ENCODE data around the gene LRRK1.

LRRK1 gene

DNA sequence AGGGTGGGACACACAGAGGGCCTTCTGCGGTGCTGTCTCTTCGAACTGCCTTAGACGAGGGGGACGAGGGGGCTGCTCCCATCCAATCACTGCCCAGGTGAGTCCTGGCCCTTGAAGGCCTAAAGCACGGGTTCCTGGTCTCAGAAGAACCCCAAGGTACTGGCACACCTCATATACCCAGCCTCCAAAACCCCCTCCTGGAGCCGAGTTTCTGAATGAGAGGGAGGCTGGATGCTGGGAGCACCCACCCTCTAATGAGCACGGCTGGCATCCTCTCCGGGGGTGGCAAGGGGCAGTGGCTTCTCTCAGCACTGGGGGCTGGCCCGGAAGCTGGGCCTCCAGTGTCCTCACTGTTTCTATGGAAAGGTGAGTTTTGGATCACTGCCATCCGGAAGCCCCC is 165.6 kb downstream of the LRRK1 start:
- Histone ChIP-seq H3K36me3 (ENCODE audit: control insufficient read depth, insufficient read depth, low read length) (no peaks in the 10 kb centered on the region), H3K4me3 (ENCODE audit: low read length) (no peak overlapping the region), H3K9me3 (ENCODE audit: control insufficient read depth, low read length) (no peaks in the 10 kb centered on the region), H3K4me1 (ENCODE audit: control insufficient read depth, insufficient read depth, low read length) (no peaks in the 10 kb centered on the region), H3K27me3 (ENCODE audit: control insufficient read depth, insufficient read depth, low read length) (no peaks in the 10 kb centered on the region), H3K9ac (ENCODE audit: low read length) (no peak overlapping the region)

DNA sequence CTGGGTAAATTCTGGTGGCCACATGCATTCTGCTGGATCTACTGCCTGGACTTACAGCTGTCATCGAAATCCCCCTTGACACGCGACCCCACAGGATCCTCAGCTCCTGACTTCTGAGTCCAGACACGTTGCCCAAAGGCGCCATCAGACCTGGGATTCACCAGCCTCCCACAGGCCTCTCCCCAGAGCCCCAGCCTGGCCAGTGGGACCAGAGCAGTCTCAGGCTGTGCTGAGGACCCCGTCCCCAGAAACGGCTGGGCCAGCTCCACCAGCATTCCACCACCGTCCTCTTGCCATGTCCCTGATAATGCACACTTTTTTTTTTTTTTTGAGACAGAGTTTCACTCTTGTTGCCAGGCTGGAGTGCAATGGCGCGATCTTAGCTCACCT is 166.1 kb downstream of the LRRK1 start:
- no peaks in the 10 kb centered on the region for H3K4me1 ChIP-seq (ENCODE audit: control insufficient read depth, insufficient read depth, low read length)
- no peak overlapping the region for H3K4me3 ChIP-seq (ENCODE audit: low read length)
- H3K36me3 ChIP-seq (ENCODE audit: control insufficient read depth, insufficient read depth, low read length): no peaks in the 10 kb centered on the region
- H3K27me3 ChIP-seq (ENCODE audit: control insufficient read depth, insufficient read depth, low read length): no peaks in the 10 kb centered on the region
- no peaks in the 10 kb centered on the region for H3K9me3 ChIP-seq (ENCODE audit: control insufficient read depth, low read length)
- H3K9ac ChIP-seq (ENCODE audit: low read length): no peak overlapping the region

DNA sequence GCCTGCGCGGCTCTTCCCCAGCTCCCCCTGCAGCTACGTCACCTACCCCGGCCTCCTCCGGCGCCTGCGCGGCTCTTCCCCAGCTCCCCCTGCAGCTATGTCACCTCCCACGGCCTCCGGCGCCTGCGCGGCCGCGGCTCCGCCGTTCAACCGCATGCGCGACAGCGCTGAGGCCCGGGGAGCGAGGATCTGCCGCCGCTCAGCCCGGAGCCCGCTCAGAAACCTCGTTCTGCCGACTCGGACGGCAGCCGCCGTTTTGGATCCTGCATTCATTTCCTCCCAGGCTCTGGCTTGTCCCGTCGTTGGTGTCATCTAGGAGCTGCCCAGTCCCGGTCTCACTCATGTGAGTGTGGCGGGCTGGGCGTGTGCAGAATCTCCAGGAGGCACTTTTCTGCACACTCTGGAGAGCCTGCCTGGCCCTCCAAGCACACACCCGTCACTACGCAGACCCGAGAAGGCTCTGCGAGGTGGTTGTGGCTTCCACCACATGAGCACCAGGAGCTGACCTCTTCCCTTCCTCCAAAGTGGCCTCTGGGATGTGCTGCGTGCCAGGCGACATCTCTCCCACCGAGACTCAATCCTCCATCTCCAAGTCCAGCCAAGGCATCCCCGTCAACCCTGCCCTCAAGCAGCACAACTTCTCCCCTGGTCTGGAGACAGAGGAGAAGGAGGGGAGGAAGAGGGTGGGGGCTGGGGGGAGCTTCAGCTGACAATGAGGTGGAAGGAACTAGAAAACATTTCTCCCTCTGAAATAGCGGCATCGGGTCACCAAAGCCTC is 167.4 kb downstream of the LRRK1 start:
- Histone ChIP-seq H3K9ac (ENCODE audit: low read length) (no peak overlapping the region), H3K27me3 (ENCODE audit: control insufficient read depth, insufficient read depth, low read length) (no peaks in the 10 kb centered on the region), H3K9me3 (ENCODE audit: control insufficient read depth, low read length) (no peaks in the 10 kb centered on the region), H3K4me3 (ENCODE audit: low read length) (no peak overlapping the region), H3K4me1 (ENCODE audit: control insufficient read depth, insufficient read depth, low read length) (peaks cover 6% of the 10 kb centered on the region), H3K36me3 (ENCODE audit: control insufficient read depth, insufficient read depth, low read length) (no peaks in the 10 kb centered on the region)

DNA sequence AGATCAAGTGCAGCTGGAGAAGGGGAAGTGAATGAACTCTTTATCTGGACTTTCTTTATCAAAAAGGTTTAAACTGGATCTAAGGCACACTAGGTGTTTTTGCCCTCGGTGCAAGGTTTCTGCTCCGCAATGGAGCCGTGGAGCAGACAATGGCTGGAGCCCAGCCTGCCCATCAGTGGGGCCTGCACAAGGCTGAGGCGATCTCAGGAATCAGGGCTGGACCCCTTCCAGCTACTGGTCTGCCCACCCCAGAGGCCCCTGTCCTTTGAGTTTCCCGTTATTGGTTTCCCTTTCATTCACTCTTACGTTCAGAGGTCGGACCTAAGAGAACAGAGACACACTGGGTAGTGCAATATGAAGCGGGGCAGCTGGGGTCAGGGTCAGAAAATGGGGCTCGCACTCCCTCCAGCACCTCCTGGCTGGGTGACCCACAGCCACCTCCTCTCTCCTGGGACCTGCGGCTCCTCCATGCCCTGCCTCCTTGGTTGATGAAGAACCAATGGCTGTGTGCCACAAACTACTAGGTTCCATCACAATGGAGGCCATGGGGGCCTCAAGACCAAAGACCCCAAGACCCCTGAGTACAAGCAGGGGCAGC is 168.1 kb downstream of the LRRK1 start:
- peaks cover 6% of the 10 kb centered on the region for H3K4me1 ChIP-seq (ENCODE audit: control insufficient read depth, insufficient read depth, low read length)
- H3K9ac ChIP-seq (ENCODE audit: low read length): no peak overlapping the region
- no peak overlapping the region for H3K4me3 ChIP-seq (ENCODE audit: low read length)
- no peaks in the 10 kb centered on the region for H3K9me3 ChIP-seq (ENCODE audit: control insufficient read depth, low read length)
- H3K36me3 ChIP-seq (ENCODE audit: control insufficient read depth, insufficient read depth, low read length): no peaks in the 10 kb centered on the region
- no peaks in the 10 kb centered on the region for H3K27me3 ChIP-seq (ENCODE audit: control insufficient read depth, insufficient read depth, low read length)

DNA sequence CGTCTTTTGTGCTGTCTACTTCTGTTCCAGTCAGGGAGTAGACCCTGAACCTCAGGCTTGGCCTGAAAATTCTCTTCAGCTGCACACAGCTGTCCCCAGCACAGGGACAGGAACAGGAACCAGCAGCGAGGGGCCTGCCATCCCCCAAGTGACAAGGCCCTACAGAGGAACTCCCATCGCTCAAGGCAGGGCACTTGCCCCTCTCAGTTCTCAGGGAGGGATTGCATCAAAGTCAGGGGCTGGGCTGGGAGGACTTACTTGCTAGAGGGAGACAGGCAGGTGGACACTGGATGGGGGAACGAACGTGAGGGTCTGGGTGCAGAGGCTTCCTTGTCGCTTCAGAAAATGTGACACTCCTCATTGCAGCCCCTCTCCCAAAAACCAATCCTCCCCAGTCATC is 169.1 kb downstream of the LRRK1 start:
- Histone ChIP-seq H3K4me3 (ENCODE audit: low read length) (no peak overlapping the region), H3K36me3 (ENCODE audit: control insufficient read depth, insufficient read depth, low read length) (no peaks in the 10 kb centered on the region), H3K4me1 (ENCODE audit: control insufficient read depth, insufficient read depth, low read length) (peaks cover 6% of the 10 kb centered on the region), H3K27me3 (ENCODE audit: control insufficient read depth, insufficient read depth, low read length) (no peaks in the 10 kb centered on the region), H3K9me3 (ENCODE audit: control insufficient read depth, low read length) (no peaks in the 10 kb centered on the region), H3K9ac (ENCODE audit: low read length) (no peak overlapping the region)

DNA sequence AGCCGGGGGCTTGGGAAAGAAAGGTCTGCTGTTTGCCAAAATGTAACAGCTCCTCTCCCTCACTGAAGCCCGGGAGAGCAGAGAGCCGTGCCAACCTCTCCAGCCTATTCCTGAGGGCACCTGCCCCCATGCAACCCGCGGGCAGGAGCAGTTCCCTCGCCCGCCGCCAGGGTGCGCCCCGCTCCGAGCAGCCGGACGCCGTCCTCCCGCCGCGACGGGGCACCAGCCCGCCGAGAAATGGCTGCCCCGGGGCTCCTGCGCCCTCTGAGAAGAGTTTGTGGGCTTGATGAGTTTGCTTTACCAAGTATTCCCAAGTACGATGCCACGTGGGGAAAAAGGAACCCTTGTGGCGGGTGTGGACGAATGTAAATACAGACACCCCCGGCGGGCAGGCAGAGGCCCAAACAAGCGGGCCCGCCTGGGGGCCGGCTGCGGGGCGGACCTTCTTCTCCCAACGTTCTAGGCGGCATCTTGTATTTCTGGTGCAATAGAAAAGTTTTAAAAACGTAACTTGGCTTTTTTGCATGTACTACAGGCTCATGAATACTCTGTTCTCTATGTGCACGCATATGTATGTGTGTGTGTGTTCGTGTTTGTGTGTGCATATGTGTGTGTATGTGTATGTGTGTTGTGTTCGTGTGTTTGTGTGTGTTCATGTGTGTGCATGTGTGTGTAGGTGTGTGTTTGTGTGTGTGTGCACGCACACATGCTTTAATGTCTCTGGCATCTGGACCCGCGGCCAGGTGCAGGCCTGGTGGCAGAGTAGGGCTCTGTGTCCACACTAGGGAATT is 169.8 kb downstream of the LRRK1 start:
- no peak overlapping the region for H3K9ac ChIP-seq (ENCODE audit: low read length)
- peaks cover 6% of the 10 kb centered on the region for H3K4me1 ChIP-seq (ENCODE audit: control insufficient read depth, insufficient read depth, low read length)
- no peaks in the 10 kb centered on the region for H3K27me3 ChIP-seq (ENCODE audit: control insufficient read depth, insufficient read depth, low read length)
- no peaks in the 10 kb centered on the region for H3K9me3 ChIP-seq (ENCODE audit: control insufficient read depth, low read length)
- H3K36me3 ChIP-seq (ENCODE audit: control insufficient read depth, insufficient read depth, low read length): no peaks in the 10 kb centered on the region
- H3K4me3 ChIP-seq (ENCODE audit: low read length): no peak overlapping the region

DNA sequence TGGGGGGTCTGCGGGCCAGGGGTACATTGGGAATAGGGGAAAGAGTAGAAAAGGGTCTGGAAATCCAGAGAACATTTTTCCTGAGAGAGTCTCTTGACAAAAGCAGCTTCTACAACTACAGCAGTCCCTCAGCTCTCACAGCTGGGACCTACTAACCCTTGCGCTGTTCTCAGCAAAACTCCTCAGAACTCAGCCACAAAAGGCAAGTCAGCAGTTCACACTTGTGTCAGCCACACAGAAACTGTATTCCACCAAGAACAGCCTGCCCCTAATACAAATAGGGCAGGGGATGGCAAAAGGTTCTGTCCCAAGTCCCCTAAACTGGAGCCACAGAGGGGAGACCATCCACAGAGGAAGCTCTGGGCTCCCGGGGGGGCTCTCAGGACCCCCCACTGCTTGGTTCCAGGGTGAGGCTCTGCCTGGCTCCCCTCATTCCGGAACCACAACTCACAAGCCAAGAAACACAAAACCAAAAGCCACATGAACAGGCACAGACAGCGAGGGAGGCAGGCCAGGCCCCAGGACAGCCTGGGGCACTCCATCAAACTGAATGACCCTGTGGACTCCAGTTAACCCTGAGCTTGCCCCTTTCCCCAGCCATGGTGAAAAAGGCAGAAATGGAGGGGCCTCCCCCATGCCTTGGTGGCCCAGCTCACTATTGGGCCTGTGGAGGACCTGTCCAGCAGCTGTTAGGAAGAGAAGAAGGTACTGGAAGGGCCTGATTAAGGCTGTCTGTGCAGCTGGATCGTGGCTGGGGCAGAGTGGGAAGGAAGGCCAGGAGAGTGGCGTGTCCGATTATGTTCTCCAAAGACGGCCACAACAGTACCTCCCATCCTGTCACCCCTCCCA is 170.6 kb downstream of the LRRK1 start:
- Histone ChIP-seq H3K9me3 (ENCODE audit: control insufficient read depth, low read length) (no peaks in the 10 kb centered on the region), H3K27me3 (ENCODE audit: control insufficient read depth, insufficient read depth, low read length) (no peaks in the 10 kb centered on the region), H3K36me3 (ENCODE audit: control insufficient read depth, insufficient read depth, low read length) (no peaks in the 10 kb centered on the region), H3K4me3 (ENCODE audit: low read length) (no peak overlapping the region), H3K4me1 (ENCODE audit: control insufficient read depth, insufficient read depth, low read length) (peaks cover 6% of the 10 kb centered on the region), H3K9ac (ENCODE audit: low read length) (no peak overlapping the region)

DNA sequence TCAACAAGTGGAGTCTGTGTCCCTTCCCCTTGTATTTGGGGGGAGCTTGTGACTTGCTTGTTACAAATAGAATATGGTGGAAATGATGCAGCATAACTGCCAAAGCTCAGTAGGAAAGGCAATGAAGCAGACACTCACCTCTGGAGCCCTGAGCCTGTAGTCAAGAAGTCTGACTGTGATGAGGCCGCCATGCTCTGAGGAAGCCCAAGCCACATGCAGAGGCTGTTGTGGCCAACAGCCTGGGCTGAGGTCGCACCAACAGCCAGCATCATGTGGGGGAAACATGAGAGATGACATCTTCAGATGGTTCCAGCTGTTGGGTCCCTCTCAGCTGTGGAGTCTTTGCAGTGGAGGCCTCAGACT is 171.3 kb downstream of the LRRK1 start:
- Histone ChIP-seq H3K36me3 (ENCODE audit: control insufficient read depth, insufficient read depth, low read length) (no peaks in the 10 kb centered on the region), H3K4me1 (ENCODE audit: control insufficient read depth, insufficient read depth, low read length) (peaks cover 6% of the 10 kb centered on the region), H3K4me3 (ENCODE audit: low read length) (no peak overlapping the region), H3K27me3 (ENCODE audit: control insufficient read depth, insufficient read depth, low read length) (no peaks in the 10 kb centered on the region), H3K9ac (ENCODE audit: low read length) (no peak overlapping the region), H3K9me3 (ENCODE audit: control insufficient read depth, low read length) (no peaks in the 10 kb centered on the region)

DNA sequence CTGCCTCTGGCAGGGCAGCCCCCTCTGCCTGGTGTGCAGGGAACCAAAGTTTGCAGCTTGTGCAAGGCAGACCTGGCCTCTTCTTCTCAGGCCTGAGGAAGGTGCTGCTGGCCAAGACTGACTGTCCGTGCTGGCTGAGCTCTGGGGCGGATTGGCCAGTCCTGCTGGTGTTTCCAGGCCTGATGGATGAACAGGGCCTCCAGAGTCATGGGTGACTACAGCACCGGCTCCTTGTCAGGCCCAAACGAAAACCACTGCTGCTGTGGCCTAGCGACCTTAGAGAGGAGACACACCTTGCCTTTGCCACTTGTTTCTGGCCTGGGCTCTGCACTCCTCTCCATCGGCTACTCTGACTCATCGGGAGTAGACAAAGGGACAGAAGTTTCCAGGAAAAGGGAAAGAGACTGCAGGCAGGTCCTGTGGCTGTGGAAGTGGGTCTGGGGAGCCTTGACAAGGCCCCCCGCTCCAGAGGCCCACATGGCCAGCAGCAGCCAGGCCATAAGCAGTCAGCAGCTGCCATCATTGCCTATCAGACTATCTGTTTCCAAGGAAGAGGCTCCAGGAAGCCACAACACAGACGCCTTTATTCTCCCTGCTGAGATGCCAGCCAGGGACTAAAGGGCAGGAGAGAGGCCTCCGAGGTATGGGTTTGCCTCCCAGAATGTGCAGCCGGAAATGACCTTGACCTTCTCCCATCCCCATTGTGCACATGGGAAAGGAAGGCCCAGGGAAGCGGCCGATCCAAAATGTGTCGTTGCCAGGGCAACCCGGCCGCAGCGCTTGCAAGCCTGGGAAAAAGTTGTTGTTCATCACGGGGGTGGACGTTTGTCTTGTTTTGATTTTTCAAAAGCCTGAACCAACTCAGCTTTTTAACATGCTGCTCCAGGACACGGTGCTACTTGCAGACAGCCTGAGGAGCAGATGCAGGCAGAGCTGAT is 172.2 kb downstream of the LRRK1 start:
- no peaks in the 10 kb centered on the region for H3K36me3 ChIP-seq (ENCODE audit: control insufficient read depth, insufficient read depth, low read length)
- no peak overlapping the region for H3K9ac ChIP-seq (ENCODE audit: low read length)
- peaks cover 6% of the 10 kb centered on the region for H3K4me1 ChIP-seq (ENCODE audit: control insufficient read depth, insufficient read depth, low read length)
- H3K4me3 ChIP-seq (ENCODE audit: low read length): no peak overlapping the region
- H3K27me3 ChIP-seq (ENCODE audit: control insufficient read depth, insufficient read depth, low read length): no peaks in the 10 kb centered on the region
- H3K9me3 ChIP-seq (ENCODE audit: control insufficient read depth, low read length): no peaks in the 10 kb centered on the region

DNA sequence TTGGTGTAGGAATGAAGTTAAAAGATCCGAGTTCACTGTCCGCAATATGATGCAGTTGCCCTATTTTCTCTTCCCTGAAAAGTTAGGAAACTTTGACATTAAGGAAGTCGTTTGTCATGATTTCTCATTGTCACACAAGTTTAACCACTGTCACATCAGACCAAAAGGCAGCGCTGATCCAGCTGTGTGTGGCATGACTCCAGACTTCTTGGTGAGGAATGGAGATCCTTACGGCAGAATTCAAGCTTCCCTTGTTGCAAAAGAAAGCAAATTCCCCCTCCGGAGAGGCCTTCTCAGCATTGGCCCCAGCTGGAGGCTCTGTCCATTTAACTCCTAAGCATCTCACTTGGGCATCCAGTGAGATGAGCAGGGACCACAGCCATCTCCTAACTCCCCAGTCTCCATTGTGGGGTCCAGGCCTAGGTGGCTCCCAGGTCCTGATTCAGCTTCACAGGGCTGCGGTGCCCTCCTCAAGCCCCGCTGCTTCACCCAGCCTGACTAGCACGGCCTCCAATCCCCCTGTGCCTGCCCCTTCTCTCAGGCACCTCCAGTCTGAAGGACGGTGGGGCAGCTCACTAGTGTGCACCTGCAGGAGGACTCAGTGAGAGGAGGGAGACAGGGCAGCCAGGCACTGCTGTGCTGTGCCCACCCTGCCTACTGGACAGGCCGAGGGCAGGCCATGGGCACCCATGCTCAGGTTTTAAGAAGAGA is 173.2 kb downstream of the LRRK1 start:
- Histone ChIP-seq H3K9me3 (ENCODE audit: control insufficient read depth, low read length) (no peaks in the 10 kb centered on the region), H3K4me3 (ENCODE audit: low read length) (no peak overlapping the region), H3K4me1 (ENCODE audit: control insufficient read depth, insufficient read depth, low read length) (peaks cover 6% of the 10 kb centered on the region), H3K27me3 (ENCODE audit: control insufficient read depth, insufficient read depth, low read length) (no peaks in the 10 kb centered on the region), H3K9ac (ENCODE audit: low read length) (no peak overlapping the region), H3K36me3 (ENCODE audit: control insufficient read depth, insufficient read depth, low read length) (no peaks in the 10 kb centered on the region)

DNA sequence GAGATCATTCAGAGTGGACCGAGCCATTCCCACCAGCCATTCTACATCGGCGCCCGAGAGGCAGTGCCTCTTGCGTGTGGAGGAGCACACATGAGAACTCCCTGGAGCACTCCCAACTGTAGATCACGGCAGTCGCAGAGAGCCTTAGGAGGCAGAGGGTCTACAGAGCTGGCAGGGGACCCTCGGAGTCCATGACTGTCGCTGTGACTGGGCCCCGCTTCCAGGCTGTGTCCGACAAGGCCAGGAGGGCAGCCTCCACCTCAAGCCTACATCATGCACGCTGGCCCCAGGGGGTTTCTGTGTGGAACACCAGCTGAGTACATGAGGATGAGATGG is 173.7 kb downstream of the LRRK1 start:
- no peaks in the 10 kb centered on the region for H3K27me3 ChIP-seq (ENCODE audit: control insufficient read depth, insufficient read depth, low read length)
- peaks cover 6% of the 10 kb centered on the region for H3K4me1 ChIP-seq (ENCODE audit: control insufficient read depth, insufficient read depth, low read length)
- H3K9me3 ChIP-seq (ENCODE audit: control insufficient read depth, low read length): no peaks in the 10 kb centered on the region
- H3K4me3 ChIP-seq (ENCODE audit: low read length): no peak overlapping the region
- no peaks in the 10 kb centered on the region for H3K36me3 ChIP-seq (ENCODE audit: control insufficient read depth, insufficient read depth, low read length)
- H3K9ac ChIP-seq (ENCODE audit: low read length): no peak overlapping the region
